Raji (cell line): Measurements from ENCODE around the gene NIT1.

Source experiments
- POLR2A ChIP-seq: IDR thresholded peaks from 2 replicates; pipeline ENCODE4 v1.6.1; 2011; ENCODE audit warnings: low read depth, low read length, control low read depth; ENCODE audit not compliant: insufficient read depth

The NIT1 gene

GRCh38 chr1:161121042-161121650 lies 3.2 kb downstream of the NIT1 start:
- no peak for TF ChIP-seq POLR2A

- no peak for TF ChIP-seq POLR2A
These were observed 3.9 kb downstream of the NIT1 start for GRCh38 chr1:161121834-161122233.

DNA sequence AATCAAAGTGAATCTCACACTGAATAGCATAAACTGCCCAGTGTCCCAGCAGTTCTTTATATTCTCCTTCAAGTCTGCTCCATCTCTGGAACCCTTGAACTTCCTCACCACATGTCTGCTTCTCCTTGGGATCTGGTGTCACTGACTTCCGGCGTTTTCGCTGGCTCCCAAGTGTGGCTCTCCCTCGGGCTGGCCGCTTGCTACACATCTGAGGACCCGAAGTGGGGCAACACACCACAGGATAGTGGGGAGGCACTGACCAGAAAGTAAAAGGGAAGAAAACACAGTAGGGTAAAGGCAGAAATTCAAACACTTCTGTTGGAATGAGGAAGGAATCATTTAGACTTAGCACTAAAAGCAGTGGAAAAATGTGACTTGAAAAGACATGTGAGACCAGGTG lies 5.1 kb downstream of the NIT1 start:
- no peak for TF ChIP-seq POLR2A

GRCh38 chr1:161127649-161128048 lies 9.7 kb downstream of the NIT1 start:
- TF ChIP-seq POLR2A = no peak

GRCh38 chr1:161128591-161129420 lies 10.9 kb downstream of the NIT1 start:
- TF ChIP-seq POLR2A = no peak

- no peak for TF ChIP-seq POLR2A
These were observed 12.4 kb downstream of the NIT1 start for GRCh38 chr1:161130266-161130665.

GRCh38 chr1:161131523-161132409 lies 13.9 kb downstream of the NIT1 start:
- no peak for TF ChIP-seq POLR2A

- TF ChIP-seq POLR2A = peak; percentile 41
These were observed 14.7 kb downstream of the NIT1 start, which contains the start of gene DEDD for GRCh38 chr1:161132410-161133219. TSS of gene DEDD (minus strand) at chr1:161132667. CDS start at chr1:161124462, 8,205 bp downstream.

DNA sequence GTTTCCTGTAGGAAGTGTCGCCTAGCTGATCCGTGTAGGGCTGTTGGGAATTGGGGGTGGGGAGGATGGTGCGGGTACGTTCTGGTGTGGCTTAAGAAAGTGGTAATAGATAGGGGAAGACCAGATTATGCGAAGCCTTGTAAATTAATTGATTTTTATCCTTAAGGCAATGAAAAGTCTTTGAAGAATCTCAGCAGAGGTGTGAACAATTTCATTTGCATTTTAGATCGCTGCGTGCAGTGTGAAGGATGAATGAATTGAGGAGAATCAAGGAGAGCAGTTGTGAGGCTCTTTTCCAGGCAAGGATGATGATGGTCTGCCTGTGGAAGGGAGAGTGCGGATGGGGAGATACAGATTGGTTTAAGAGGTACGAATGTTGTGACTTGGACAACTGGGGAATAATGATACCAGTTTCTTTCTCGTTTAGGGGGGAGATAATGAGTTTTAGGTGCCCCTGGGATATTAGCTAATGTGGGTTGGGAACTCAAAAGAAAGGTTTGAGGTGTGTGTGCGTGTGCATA lies 15.4 kb downstream of the NIT1 start:
- TF ChIP-seq POLR2A = no peak

GRCh38 chr1:161137881-161138280 lies 20.0 kb downstream of the NIT1 start:
- TF ChIP-seq POLR2A = no peak

GRCh38 chr1:161138431-161138830 lies 20.5 kb downstream of the NIT1 start:
- TF ChIP-seq POLR2A = no peak

DNA sequence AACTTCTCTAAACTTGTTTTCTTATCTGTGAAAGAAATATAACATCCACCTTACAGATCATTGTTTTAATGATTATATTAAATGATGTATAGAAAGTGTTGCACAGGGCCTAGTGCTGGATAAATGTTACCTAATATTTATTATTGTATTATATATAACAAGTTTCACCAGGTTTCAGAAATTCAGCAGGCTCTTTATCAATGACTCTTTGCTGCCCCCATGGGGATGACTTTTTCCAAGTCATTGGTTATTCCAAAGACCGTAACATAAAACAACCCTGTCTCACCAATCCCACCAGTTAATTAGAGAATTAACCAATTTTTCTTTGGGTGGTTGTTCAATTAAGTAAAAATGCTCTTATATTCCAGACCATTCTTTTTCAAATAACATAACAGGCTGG lies 21.9 kb downstream of the NIT1 start:
- TF ChIP-seq POLR2A = no peak

DNA sequence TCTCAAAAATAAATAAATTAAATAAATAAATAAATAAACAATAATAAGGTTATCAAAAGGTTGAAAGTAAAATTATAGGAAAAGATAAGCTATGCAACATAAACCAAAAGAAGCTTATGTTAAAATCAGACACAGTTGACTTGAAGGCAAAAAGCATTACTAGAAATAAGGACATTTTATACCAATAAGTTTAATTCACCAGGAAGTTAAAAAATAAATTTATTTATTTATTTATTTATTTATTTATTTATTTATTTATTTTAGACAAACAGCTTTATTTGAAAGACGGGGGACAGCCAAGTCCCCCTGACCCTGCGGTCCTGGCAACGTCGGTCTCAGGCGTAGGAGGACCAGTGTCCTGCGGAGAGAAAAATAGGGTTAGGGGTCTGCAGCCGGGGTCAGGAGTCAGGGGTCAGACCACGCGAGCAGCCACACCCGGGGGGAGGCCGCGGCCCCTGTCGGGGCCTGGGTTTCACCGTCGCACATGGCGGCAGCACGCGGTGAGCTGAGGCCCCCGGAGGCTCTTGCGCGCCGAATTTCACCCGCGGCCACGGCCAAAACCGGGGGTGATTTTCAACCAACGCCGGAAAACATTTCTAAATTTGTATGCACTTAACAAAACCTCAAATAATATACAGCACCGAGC lies 23.0 kb downstream of the NIT1 start:
- TF ChIP-seq POLR2A = no peak

DNA sequence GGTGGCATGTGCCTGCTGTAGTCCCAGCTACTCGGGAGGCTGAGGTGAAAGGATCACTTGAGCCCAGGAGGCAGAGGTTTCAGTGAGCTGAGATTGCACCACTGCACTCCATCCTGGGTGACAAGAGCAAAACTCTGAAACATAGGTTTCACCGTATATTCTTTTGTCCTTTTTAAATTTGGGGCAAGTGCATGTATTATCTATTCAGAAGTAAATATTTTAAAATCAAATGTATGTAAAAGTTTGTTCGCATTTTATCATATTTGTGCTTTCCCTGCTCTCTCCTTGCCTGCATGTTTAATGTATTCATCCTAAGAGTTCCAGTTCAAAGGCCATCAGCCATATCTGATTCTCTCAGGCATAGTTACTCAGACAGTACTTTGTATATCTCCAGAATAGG lies 27.9 kb downstream of the NIT1 start:
- no peak for TF ChIP-seq POLR2A
